GM18502 (cell line): ENCODE measurements around the gene ZNF644.
"Not testable (repeated sequence)": the region's sequence is repeated elsewhere in the genome, so short reads cannot be mapped to it uniquely, and the experiment has no call there.

Experiments used
- ATAC-seq: cut with Tn5 transposase; IDR thresholded peaks from one replicate; pipeline ENCODE4 v1.9.1; 2021; ENCODE audit warnings: mild to moderate bottlenecking; ENCODE audit not compliant: unreplicated experiment, poor library complexity

ZNF644 gene

GRCh38 chr1:91021686-91022517 is at the start of gene ZNF644:
ZNF644 (minus strand) TSS chr1:91022035; CDS start chr1:90982353, 39,682 bp downstream.
- peak; percentile 81 for ATAC-seq

- no peak for ATAC-seq
Measured at GRCh38 chr1:91070298-91070697, 48.5 kb upstream of the ZNF644 start.

- no peak for ATAC-seq
Measured at GRCh38 chr1:91066538-91066937, 44.7 kb upstream of the ZNF644 start.

GRCh38 chr1:91065337-91065736 is 43.5 kb upstream of the ZNF644 start:
- ATAC-seq, result no peak

- not testable (repeated sequence) for ATAC-seq
Measured at GRCh38 chr1:91063403-91063802, 41.6 kb upstream of the ZNF644 start.

- peak; percentile 41 for ATAC-seq
Measured at GRCh38 chr1:91059157-91059556, 37.3 kb upstream of the ZNF644 start.

GRCh38 chr1:91057784-91058183 is 35.9 kb upstream of the ZNF644 start:
- peak; percentile 50 for ATAC-seq

- peak; percentile 90 for ATAC-seq
Measured at GRCh38 chr1:91054780-91055481, 33.1 kb upstream of the ZNF644 start.

- no peak for ATAC-seq
Measured at GRCh38 chr1:91053630-91054029, 31.8 kb upstream of the ZNF644 start.

- ATAC-seq, result not testable (repeated sequence)
Measured at GRCh38 chr1:91049551-91049950, 27.7 kb upstream of the ZNF644 start.

GRCh38 chr1:91046766-91047165 is 24.9 kb upstream of the ZNF644 start:
- ATAC-seq, result no peak

GRCh38 chr1:91045284-91045683 is 23.4 kb upstream of the ZNF644 start:
- no peak for ATAC-seq

GRCh38 chr1:91044776-91045175 is 22.9 kb upstream of the ZNF644 start:
- ATAC-seq, result not testable (repeated sequence)

GRCh38 chr1:91042372-91042771 is 20.5 kb upstream of the ZNF644 start:
- ATAC-seq, result not testable (repeated sequence)

GRCh38 chr1:91038582-91038981 is 16.7 kb upstream of the ZNF644 start:
- no peak for ATAC-seq

- no peak for ATAC-seq
Measured at GRCh38 chr1:91036894-91037829, 15.3 kb upstream of the ZNF644 start.

GRCh38 chr1:91032349-91032748 is 10.5 kb upstream of the ZNF644 start:
- ATAC-seq, result no peak

- no peak for ATAC-seq
Measured at GRCh38 chr1:91031081-91031480, 9.2 kb upstream of the ZNF644 start.

GRCh38 chr1:91026777-91027176 is 4.9 kb upstream of the ZNF644 start:
- no peak for ATAC-seq

GRCh38 chr1:91026320-91026719 is 4.5 kb upstream of the ZNF644 start:
- ATAC-seq, result no peak
